AG04450 (cell line): Measurements from ENCODE around the gene CTDSP2. TPM values are rescaled to one million over a fixed set of nuclear protein-coding genes. Genes with fewer than 3 reads are reported as not detected.
A peak's percentile ranks its signal among the peaks of the same experiment; 100 is the strongest.
"Not testable (repeated sequence)": the region's sequence is repeated elsewhere in the genome, so short reads cannot be mapped to it uniquely, and the experiment has no call there.

Experiments used
- CTCF ChIA-PET: fragments of 300-600, 350-600 bp; formaldehyde crosslinking; extraction: SDS; loops from one replicate; lab custom pipeline; 2022; ENCODE audit warnings: antibody characterized with exemption, inconsistent platforms; lab: Charles Lee
- POLR2A ChIA-PET: fragments of 350-600 bp; formaldehyde crosslinking; extraction: SDS; loops from one replicate; lab custom pipeline; 2021; ENCODE audit warnings: antibody characterized with exemption, inconsistent platforms; lab: Yijun Ruan, JAX
- DNase-seq: peaks from one replicate; pipeline ENCODE4 v3.0.0-alpha.2; 2011; ENCODE audit warnings: low read depth, low spot score
- H3K27ac ChIP-seq: one replicate; pipeline ENCODE4 v1.5.1; 2012; ENCODE audit warnings: low read depth, low read length, control low read depth
- H3K27me3 ChIP-seq: one replicate; pipeline ENCODE4 v1.6.0; 2012; ENCODE audit warnings: low read length; ENCODE audit not compliant: control insufficient read depth, insufficient read depth
- H3K4me3 ChIP-seq: 2 replicates; pipeline ENCODE4 v1.5.1; 2011; ENCODE audit warnings: mild to moderate bottlenecking, low read depth, low read length, control low read depth
- H3K9me3 ChIP-seq: 2 replicates; pipeline ENCODE4 v1.5.1; 2012; ENCODE audit warnings: low read length; ENCODE audit not compliant: control insufficient read depth, insufficient read depth
- CTCF ChIP-seq: IDR thresholded peaks from 2 replicates; pipeline ENCODE4 v1.5.1; 2011; ENCODE audit warnings: low read depth, low read length, control low read depth, inconsistent platforms
- polyA plus RNA-seq: library from polyadenylated mRNA; depleted of rRNA; stranded (reverse); fragments of >200 nt; gene quantifications from 2 replicates; pipeline ENCODE4 v1.2.3, GENCODE V29; 2011

The CTDSP2 gene
- polyA plus RNA-seq, 1 experiment, result 292 TPM

GRCh38 chr12:57777911-57778310 lies 68.6 kb downstream of the CTDSP2 start:
- no peak for TF ChIP-seq CTCF
- CTCF ChIA-PET, result interaction anchor here (0.9 kb wide), 1 partner anchor 25 kb away, joined by 6 read pairs; no protein-coding TSS in a partner anchor
- no peak overlapping the region for H3K27ac ChIP-seq
- H3K9me3 ChIP-seq, result no peaks in the 10 kb centered on the region; the same call in 1 of the 2 replicates
- POLR2A ChIA-PET, result no interaction called here
- no peak overlapping the region for H3K4me3 ChIP-seq
- no peaks in the 10 kb centered on the region for H3K27me3 ChIP-seq
- no peak for DNase-seq

- H3K9me3 ChIP-seq, result no peaks in the 10 kb centered on the region; the same call in 1 of the 2 replicates
- no peak for TF ChIP-seq CTCF
- ChIA-PET POLR2A (no interaction called here), CTCF (interaction anchor here (0.9 kb wide), 1 partner anchor 26 kb away, joined by 6 read pairs; no protein-coding TSS in a partner anchor)
- no peaks in the 10 kb centered on the region for H3K27me3 ChIP-seq
- H3K27ac ChIP-seq, result no peak overlapping the region
- no peak for DNase-seq
- H3K4me3 ChIP-seq, result no peak overlapping the region
Measured at GRCh38 chr12:57777367-57777766, 69.2 kb downstream of the CTDSP2 start.

GRCh38 chr12:57776247-57776587 lies 70.3 kb downstream of the CTDSP2 start:
- ChIA-PET POLR2A (no interaction called here), CTCF (no interaction called here)
- Histone ChIP-seq H3K27ac (no peak overlapping the region), H3K9me3 (no peaks in the 10 kb centered on the region; the same call in 1 of the 2 replicates), H3K27me3 (no peaks in the 10 kb centered on the region), H3K4me3 (no peak overlapping the region)
- TF ChIP-seq CTCF, result no peak
- no peak for DNase-seq

- POLR2A ChIA-PET, result no interaction called here
- no peak overlapping the region for H3K4me3 ChIP-seq
- H3K9me3 ChIP-seq, result no peaks in the 10 kb centered on the region; the same call in 1 of the 2 replicates
- 0 out of 2 replicates have a peak, but pooled peaks have one; percentile 6 for TF ChIP-seq CTCF
- CTCF ChIA-PET, result no interaction called here
- H3K27ac ChIP-seq, result no peak overlapping the region
- no peaks in the 10 kb centered on the region for H3K27me3 ChIP-seq
- no peak for DNase-seq
Measured at GRCh38 chr12:57775563-57776246, 70.8 kb downstream of the CTDSP2 start.

GRCh38 chr12:57775044-57775443 lies 71.5 kb downstream of the CTDSP2 start:
- no peaks in the 10 kb centered on the region for H3K27me3 ChIP-seq
- H3K27ac ChIP-seq, result no peak overlapping the region
- no peak overlapping the region for H3K4me3 ChIP-seq
- H3K9me3 ChIP-seq, result no peaks in the 10 kb centered on the region; the same call in 1 of the 2 replicates
- ChIA-PET POLR2A (no interaction called here), CTCF (interaction anchor here (1.8 kb wide), 1 partner anchor 8 kb away, joined by 6 read pairs; the partner anchor contains the start of gene TSFM)
- no peak for TF ChIP-seq CTCF
- DNase-seq, result no peak

- H3K9me3 ChIP-seq, DNase-seq, H3K27me3 ChIP-seq, H3K27ac ChIP-seq, H3K4me3 ChIP-seq, POLR2A ChIA-PET: not testable (repeated sequence)
- CTCF ChIA-PET, result interaction anchor here (1.8 kb wide), 1 partner anchor 8 kb away, joined by 6 read pairs; the partner anchor contains the start of gene TSFM
Measured at GRCh38 chr12:57774634-57775033, 71.9 kb downstream of the CTDSP2 start.
